Measurements from ENCODE around the gene HDHD5. TPM values are rescaled to one million over a fixed set of nuclear protein-coding genes. Genes with fewer than 3 reads are reported as not detected.

Gene HDHD5
- total and polyA plus RNA-seq, 2 of the 13 experiments (the other 11 are each of a cell fraction or from before 2014, with no cell fraction given) = not detected

DNA sequence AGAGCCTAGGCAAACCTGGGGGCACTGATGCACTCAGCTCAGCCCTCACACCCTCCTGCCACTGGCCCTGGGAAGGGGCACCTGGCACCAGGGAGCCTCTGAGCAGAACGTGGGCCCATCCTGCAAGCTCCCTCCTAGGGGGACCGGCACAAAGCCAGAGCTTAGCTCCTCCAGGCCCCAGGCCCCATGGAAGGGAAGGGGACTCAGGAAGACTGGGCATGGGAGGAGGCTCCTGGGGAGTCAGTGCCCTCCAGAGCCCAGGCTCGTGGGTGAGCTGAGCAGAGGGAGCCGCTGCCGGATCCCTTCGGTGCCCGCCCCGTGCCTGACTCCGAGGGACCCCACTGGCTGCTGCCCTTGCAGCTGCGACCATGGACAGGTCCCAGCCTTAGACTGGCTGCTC, 31.6 kb upstream of the HDHD5 start:
- Histone ChIP-seq H3K79me2 (ENCODE audit: insufficient read depth, low read length) (no peaks in the 10 kb centered on the region), H3K4me3 (replicated peaks in 1 of 3; ENCODE audit: insufficient read depth in 1 of 3, low read depth in 2 of 3, low read length in 3 of 3) (no peak overlapping the region), H2AFZ (ENCODE audit: low read length) (no peak overlapping the region), H3K27me3 (ENCODE audit: control insufficient read depth in 1 of 2, insufficient read depth in 2 of 2, low read length in 2 of 2) (peaks cover 0 to 6% of the 10 kb centered on the region in 2 experiments; a peak in 2 of 5 replicates), H3K4me2 (ENCODE audit: low read depth, low read length) (no peak overlapping the region), H3K36me3 (replicated peaks in 1 of 2; ENCODE audit: control insufficient read depth in 1 of 2, insufficient read depth in 2 of 2, low read length in 2 of 2) (no peaks in the 10 kb centered on the region), H3K4me1 (ENCODE audit: insufficient read depth, low read length) (no peaks in the 10 kb centered on the region), H3K27ac (ENCODE audit: extremely low read length, insufficient read depth, low read length) (no peak overlapping the region), H3K9ac (ENCODE audit: insufficient read depth, low read depth, low read length) (no peak overlapping the region), H4K20me1 (ENCODE audit: insufficient read depth, low read length) (no peaks in the 10 kb centered on the region), H3K9me3 (ENCODE audit: low read length) (no peaks in the 10 kb centered on the region)
- POLR2A ChIA-PET = no interaction called here
- ATAC-seq = no peak; the same call in 2 of the 3 replicates
- CTCF ChIA-PET (ENCODE audit: low intra/inter-chr PET ratio, low total read pairs) = no interaction called here
- TF ChIP-seq PRDM10 (CRISPR knock-in tag; IDR thresholded peaks at IDR 0.05; ENCODE audit: low read depth) (no peak), PCBP1 (IDR thresholded peaks at IDR 0.05; ENCODE audit: borderline replicate concordance, low read depth, low read length) (no peak), RERE (CRISPR knock-in tag; IDR thresholded peaks at IDR 0.05; ENCODE audit: low read depth) (no peak), ISX (CRISPR knock-in tag; conservative IDR thresholded peaks at IDR 0.05) (no peak)
- in situ Hi-C loops (cut with HindIII; ENCODE audit: extremely low pct_ligation_motif_present, low pct_unique_long_range_greater_than_20kb) = no loop called here
- intact Hi-C loops (cut with micrococcal nuclease; ENCODE audit: unreplicated experiment) = no loop called here
- BruUV-seq (replicated peaks) = no TSS peak
- 0% methylated on average over 1 of the region's 10 CpGs for WGBS (ENCODE audit: low lambda C conversion rate)
- FAIRE-seq = no peak
- DNase-seq (ENCODE audit: low spot score) = no peak

Measured in HepG2 (cell line).